Measurements from ENCODE around the gene LYRM4. TPM values are rescaled to one million over a fixed set of nuclear protein-coding genes. Genes with fewer than 3 reads are reported as not detected.

LYRM4 gene
- total and polyA plus RNA-seq, 2 experiments from 2014 or later = 51.0 to 62.0 TPM

- Mint-ChIP-seq H3K4me1 (peaks cover 7% of the 10 kb centered on the region; the same call in 2 of the 3 replicates), H3K4me3 (no peak overlapping the region), H3K27me3 (ENCODE audit: insufficient read depth, low read depth, poor library complexity) (no peaks in the 10 kb centered on the region), H3K36me3 (ENCODE audit: low read depth) (peaks cover 24% of the 10 kb centered on the region), H3K27ac (no peak overlapping the region), H3K9me3 (peaks cover 2% of the 10 kb centered on the region; the same call in 2 of the 3 replicates)
- H3K79me2 ChIP-seq (replicated peaks; ENCODE audit: insufficient read depth) = peaks cover 82% of the 10 kb centered on the region
- H3K27ac ChIP-seq (ENCODE audit: low read depth) = no peak overlapping the region
- no peak overlapping the region for H2AFZ ChIP-seq
- H4K20me1 ChIP-seq (replicated peaks; ENCODE audit: insufficient read depth) = peaks cover 55% of the 10 kb centered on the region
- no peak overlapping the region for H3K4me2 ChIP-seq
- H3F3A ChIP-seq (replicated peaks; ENCODE audit: low read depth) = no peaks in the 10 kb centered on the region
- no peak for ATAC-seq
- no peak for TF ChIP-seq CREB1 (CRISPR knock-in tag; IDR thresholded peaks at IDR 0.05; ENCODE audit: low read depth)
- no peak for TF ChIP-seq STAT1 (IDR thresholded peaks at IDR 0.05; ENCODE audit: unreplicated experiment)
- TF ChIP-seq JUNB (IDR thresholded peaks at IDR 0.05; ENCODE audit: unreplicated experiment) = no peak
- TF ChIP-seq ZNF114 (CRISPR knock-in tag; IDR thresholded peaks at IDR 0.05) = no peak
- no peak for TF ChIP-seq ETS1 (IDR thresholded peaks at IDR 0.05)
- no peak for TF ChIP-seq EZH2 (IDR thresholded peaks at IDR 0.05; ENCODE audit: low read depth, unreplicated experiment)
- no peak for TF ChIP-seq EZH2phosphoT487 (IDR thresholded peaks at IDR 0.05; ENCODE audit: unreplicated experiment)
- no peak for TF ChIP-seq REST (IDR thresholded peaks at IDR 0.05; ENCODE audit: unreplicated experiment)
- TF ChIP-seq POLR2AphosphoS5 (IDR thresholded peaks at IDR 0.05; ENCODE audit: low read depth) = no peak
- no peak for TF ChIP-seq ZNF331 (CRISPR knock-in tag; IDR thresholded peaks at IDR 0.05; ENCODE audit: low read depth)
- no peak for TF ChIP-seq NANOG (IDR thresholded peaks at IDR 0.05; ENCODE audit: borderline replicate concordance)
- TF ChIP-seq ZNF462 (CRISPR knock-in tag; IDR thresholded peaks at IDR 0.05) = no peak
- no peak for TF ChIP-seq CTCF (conservative IDR thresholded peaks at IDR 0.05; ENCODE audit: low read depth in 2 of 2)
- H3K4me3 ChIP-seq = no peak overlapping the region
- no peaks in the 10 kb centered on the region for H3K36me3 ChIP-seq (ENCODE audit: insufficient read depth)
- no peaks in the 10 kb centered on the region for H3K27me3 ChIP-seq (ENCODE audit: insufficient read depth)
- no peaks in the 10 kb centered on the region for H3K9me2 ChIP-seq (ENCODE audit: insufficient read depth)
- no peaks in the 10 kb centered on the region for H3K4me1 ChIP-seq (ENCODE audit: insufficient read depth)
- no peak for DNase-seq (ENCODE audit: low spot score)
These were observed 10.3 kb downstream of the LYRM4 start for GRCh38 chr6:5250451-5250850.
